Fibroblast of lung (primary cell): ENCODE measurements around the gene SYCE1L. TPM values are rescaled to one million over a fixed set of nuclear protein-coding genes. Genes with fewer than 3 reads are reported as not detected.

Source experiments
- DNase-seq, 2 donors: peaks; one replicate each; pipeline versions ENCODE4 v3.0.0 to v3.0.0-alpha.2; 2010; ENCODE audit warnings: low read depth in 2 of 2
- H2AFZ ChIP-seq: 2 replicates; pipeline ENCODE4 v1.5.1; 2012; ENCODE audit warnings: low read length, control low read depth, inconsistent platforms
- H3K27ac ChIP-seq: 2 replicates; pipeline ENCODE4 v1.5.1; 2011; ENCODE audit warnings: low read length, control low read depth; ENCODE audit not compliant: insufficient read depth
- H3K27me3 ChIP-seq: 2 replicates; pipeline ENCODE4 v1.5.1; 2011; ENCODE audit warnings: mild to moderate bottlenecking, low read length; ENCODE audit not compliant: control insufficient read depth, insufficient read depth
- H3K36me3 ChIP-seq: 2 replicates; pipeline ENCODE4 v1.5.1; 2011; ENCODE audit warnings: low read length; ENCODE audit not compliant: control insufficient read depth, insufficient read depth
- H3K4me1 ChIP-seq: 2 replicates; pipeline ENCODE4 v1.5.1; 2011; ENCODE audit warnings: low read length; ENCODE audit not compliant: control insufficient read depth, insufficient read depth; ENCODE audit errors: extremely low read depth
- H3K4me2 ChIP-seq: 2 replicates; pipeline ENCODE4 v1.5.1; 2011; ENCODE audit warnings: low read length, control low read depth; ENCODE audit not compliant: insufficient read depth; ENCODE audit errors: extremely low read depth
- H3K4me3 ChIP-seq, 4 experiments: fragments of 200-600 bp in 1 of 4; sonication (generic) in 1 of 4; replicated peaks in 1 of 4; 2 replicates each; pipeline ENCODE4 v1.5.1; 2011 to 2016; ENCODE audit warnings: low read length in 4 of 4, low read depth in 3 of 4, mild to moderate bottlenecking in 3 of 4, control low read depth in 2 of 4, inconsistent platforms in 1 of 4, mixed read lengths in 1 of 4; ENCODE audit not compliant: insufficient read depth in 1 of 4; ENCODE audit errors: control extremely low read depth in 1 of 4
- H3K79me2 ChIP-seq: 2 replicates; pipeline ENCODE4 v1.5.1; 2012; ENCODE audit warnings: mild to moderate bottlenecking, low read length, inconsistent platforms; ENCODE audit not compliant: control insufficient read depth, insufficient read depth
- H3K9ac ChIP-seq: 2 replicates; pipeline ENCODE4 v1.5.1; 2011; ENCODE audit warnings: mild to moderate bottlenecking, low read length, control low read depth; ENCODE audit not compliant: insufficient read depth
- H3K9me3 ChIP-seq: 2 replicates; pipeline ENCODE4 v1.5.1; 2012; ENCODE audit warnings: low read depth, low read length; ENCODE audit not compliant: control insufficient read depth, insufficient read depth
- H4K20me1 ChIP-seq: 2 replicates; pipeline ENCODE4 v1.5.1; 2011; ENCODE audit warnings: low read length; ENCODE audit not compliant: control insufficient read depth, insufficient read depth; ENCODE audit errors: extremely low read depth
- EZH2 ChIP-seq: IDR thresholded peaks from 2 replicates; pipeline ENCODE4 v1.5.1; 2012; ENCODE audit warnings: low read length, control low read depth, mild to moderate bottlenecking; ENCODE audit errors: missing control alignments
- polyA plus RNA-seq, 2 donors: library from polyadenylated mRNA; depleted of rRNA in 1 of 2; stranded (reverse) in 1 of 2; unstranded in 1 of 2; fragments of >200 nt; gene quantifications; 2 replicates each; pipeline ENCODE4 v1.2.1, GENCODE V29; 2011 to 2012; ENCODE audit warnings: missing spikeins in 1 of 2
- total RNA-seq: library from RNA; depleted of rRNA; stranded (reverse); fragments of >200 nt; gene quantifications from 2 replicates; pipeline ENCODE4 v1.2.1, GENCODE V29; 2014
- TF ChIP-seq, protein P1 (sequence below), 2 donors: IDR thresholded peaks in 1 of 2; conservative IDR thresholded peaks in 1 of 2; 1 replicate in 1 of 2; 2 replicates in 1 of 2; pipeline ENCODE4 v1.5.1; 2011 to 2012; ENCODE audit warnings: low read length in 2 of 2, control low read depth in 1 of 2, inconsistent platforms in 1 of 2, low read depth in 1 of 2, mild to moderate bottlenecking in 1 of 2

Gene SYCE1L
- total and polyA plus RNA-seq, 2 donors (not counting 1 experiment from before 2014, with no cell fraction given) = 0.33 TPM; not detected in 1

GRCh38 chr16:77168901-77169300, 30.3 kb upstream of the SYCE1L start:
- no peak overlapping the region for H3K9ac ChIP-seq
- no peak overlapping the region for H3K4me2 ChIP-seq
- no peaks in the 10 kb centered on the region for H3K9me3 ChIP-seq
- no peak overlapping the region for H3K27ac ChIP-seq
- H4K20me1 ChIP-seq = no peaks in the 10 kb centered on the region
- no peaks in the 10 kb centered on the region for H3K79me2 ChIP-seq
- H3K4me1 ChIP-seq = no peaks in the 10 kb centered on the region
- H3K36me3 ChIP-seq = no peaks in the 10 kb centered on the region
- H3K27me3 ChIP-seq = no peaks in the 10 kb centered on the region
- DNase-seq = no peak
- no peak overlapping the region for H2AFZ ChIP-seq
- H3K4me3 ChIP-seq = no peak overlapping the region
- TF ChIP-seq EZH2 = no peak
- TF ChIP-seq, protein P1, sequence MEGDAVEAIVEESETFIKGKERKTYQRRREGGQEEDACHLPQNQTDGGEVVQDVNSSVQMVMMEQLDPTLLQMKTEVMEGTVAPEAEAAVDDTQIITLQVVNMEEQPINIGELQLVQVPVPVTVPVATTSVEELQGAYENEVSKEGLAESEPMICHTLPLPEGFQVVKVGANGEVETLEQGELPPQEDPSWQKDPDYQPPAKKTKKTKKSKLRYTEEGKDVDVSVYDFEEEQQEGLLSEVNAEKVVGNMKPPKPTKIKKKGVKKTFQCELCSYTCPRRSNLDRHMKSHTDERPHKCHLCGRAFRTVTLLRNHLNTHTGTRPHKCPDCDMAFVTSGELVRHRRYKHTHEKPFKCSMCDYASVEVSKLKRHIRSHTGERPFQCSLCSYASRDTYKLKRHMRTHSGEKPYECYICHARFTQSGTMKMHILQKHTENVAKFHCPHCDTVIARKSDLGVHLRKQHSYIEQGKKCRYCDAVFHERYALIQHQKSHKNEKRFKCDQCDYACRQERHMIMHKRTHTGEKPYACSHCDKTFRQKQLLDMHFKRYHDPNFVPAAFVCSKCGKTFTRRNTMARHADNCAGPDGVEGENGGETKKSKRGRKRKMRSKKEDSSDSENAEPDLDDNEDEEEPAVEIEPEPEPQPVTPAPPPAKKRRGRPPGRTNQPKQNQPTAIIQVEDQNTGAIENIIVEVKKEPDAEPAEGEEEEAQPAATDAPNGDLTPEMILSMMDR (conservative IDR thresholded peaks at IDR 0.05 in 1 of 2, IDR thresholded peaks at IDR 0.05 in 1 of 2; ENCODE audit: low read depth in 1 of 2, low read length in 2 of 2) = no peak

DNA sequence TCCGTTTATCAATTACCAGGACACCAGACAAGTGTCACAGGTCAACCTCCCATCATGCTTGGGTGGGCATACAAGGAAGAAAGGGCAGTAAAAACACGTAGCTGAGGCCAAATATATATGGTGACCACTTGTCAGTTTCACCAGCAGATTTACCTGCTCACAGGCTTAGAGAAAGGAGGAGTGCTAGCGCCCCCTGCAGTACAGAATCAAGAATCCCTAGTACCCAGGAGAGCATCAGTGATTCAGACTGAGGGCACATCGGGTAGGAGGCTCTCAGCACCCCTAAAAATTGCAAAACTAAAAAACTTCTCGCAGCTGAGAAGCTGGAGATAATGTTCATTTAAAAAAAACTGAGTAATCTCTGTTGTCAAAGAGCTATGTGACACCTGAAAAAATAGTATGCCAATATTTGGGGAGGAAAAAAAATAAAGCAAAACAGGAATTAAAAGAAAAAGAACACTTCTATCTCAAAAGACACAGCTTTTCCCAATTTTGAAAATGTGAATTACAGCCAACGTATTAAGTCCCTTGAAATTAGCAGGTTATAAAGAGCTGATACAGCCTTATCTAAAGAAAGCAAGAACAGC, 29.5 kb upstream of the SYCE1L start:
- no peak overlapping the region for H3K9ac ChIP-seq
- no peaks in the 10 kb centered on the region for H3K79me2 ChIP-seq
- peak; percentile 5 to 47 for DNase-seq

DNA sequence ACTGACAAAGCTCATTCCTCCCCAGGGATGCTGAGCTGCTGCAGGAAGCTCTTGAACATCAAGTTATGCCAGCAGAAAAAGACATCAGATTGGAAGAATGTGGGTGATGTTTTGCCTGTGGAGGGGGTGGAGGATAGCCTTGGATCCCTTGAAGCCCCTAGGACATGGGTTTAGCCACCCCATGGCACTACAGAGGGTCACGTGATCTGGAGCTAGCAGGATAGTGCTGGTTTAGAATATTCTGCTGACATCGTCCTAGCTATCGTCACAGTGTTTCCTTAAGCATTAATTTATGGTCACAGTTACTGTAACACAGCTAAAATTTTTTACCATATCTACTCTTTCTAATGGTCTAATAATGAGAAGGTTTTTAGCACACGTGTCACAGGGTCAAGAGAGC, 28.4 kb upstream of the SYCE1L start:
- no peaks in the 10 kb centered on the region for H3K79me2 ChIP-seq
- no peaks in the 10 kb centered on the region for H3K4me1 ChIP-seq

More for the DNA sequence above, 29.5 kb upstream of the SYCE1L start:
- no peak for TF ChIP-seq EZH2
- TF ChIP-seq, protein P1 (conservative IDR thresholded peaks at IDR 0.05 in 1 of 2, IDR thresholded peaks at IDR 0.05 in 1 of 2; ENCODE audit: low read depth in 1 of 2, low read length in 2 of 2) = peak; percentile 43 to 75
- Histone ChIP-seq H3K27me3 (no peaks in the 10 kb centered on the region), H3K36me3 (no peaks in the 10 kb centered on the region), H2AFZ (no peak overlapping the region), H3K4me2 (no peak overlapping the region), H3K4me1 (no peaks in the 10 kb centered on the region), H4K20me1 (no peaks in the 10 kb centered on the region), H3K27ac (no peak overlapping the region), H3K9me3 (no peaks in the 10 kb centered on the region), H3K4me3 (no peak overlapping the region)

More for the DNA sequence above, 28.4 kb upstream of the SYCE1L start:
- Histone ChIP-seq H3K9ac (no peak overlapping the region), H3K27me3 (no peaks in the 10 kb centered on the region), H3K27ac (no peak overlapping the region), H3K4me2 (no peak overlapping the region), H4K20me1 (no peaks in the 10 kb centered on the region), H3K4me3 (no peak overlapping the region), H3K36me3 (no peaks in the 10 kb centered on the region), H2AFZ (no peak overlapping the region), H3K9me3 (no peaks in the 10 kb centered on the region)
- TF ChIP-seq, protein P1 (conservative IDR thresholded peaks at IDR 0.05 in 1 of 2, IDR thresholded peaks at IDR 0.05 in 1 of 2; ENCODE audit: low read depth in 1 of 2, low read length in 2 of 2) = no peak
- no peak for TF ChIP-seq EZH2
- no peak for DNase-seq
